ENCODE data around the gene CRX.
"Not testable (repeated sequence)": the region's sequence is repeated elsewhere in the genome, so short reads cannot be mapped to it uniquely, and the experiment has no call there.

The CRX gene

GRCh38 chr19:47861630-47862029 lies 39.9 kb downstream of the CRX start:
- DNase-seq, result no peak

- DNase-seq, result peak; percentile 77
Measured at GRCh38 chr19:47863514-47863936, 41.8 kb downstream of the CRX start.

GRCh38 chr19:47865166-47865565 lies 43.4 kb downstream of the CRX start:
- DNase-seq, result no peak

DNA sequence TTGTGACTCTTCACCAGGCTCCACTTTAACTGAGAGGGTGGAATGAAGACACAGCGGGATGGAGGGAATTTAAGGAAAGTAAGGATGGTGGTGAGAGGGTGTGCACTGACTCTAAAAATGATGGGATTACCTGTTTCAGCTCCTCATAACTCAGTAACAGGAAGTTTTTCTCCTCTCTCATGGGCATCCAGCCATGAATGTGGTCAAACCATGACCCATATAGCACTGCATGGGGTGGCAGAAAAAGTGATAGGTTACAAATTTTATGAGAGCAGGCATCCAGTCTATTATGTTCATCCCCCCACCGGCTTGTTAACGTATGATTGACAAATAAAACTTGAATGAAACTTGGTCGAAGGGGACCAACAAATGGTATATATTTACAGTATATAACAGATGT lies 57.2 kb downstream of the CRX start:
- DNase-seq, result no peak

GRCh38 chr19:47879385-47879784 lies 57.6 kb downstream of the CRX start:
- not testable (repeated sequence) for DNase-seq

GRCh38 chr19:47881757-47882156 lies 60.0 kb downstream of the CRX start:
- DNase-seq, result no peak

- DNase-seq, result no peak
Measured at GRCh38 chr19:47882890-47883289, 61.2 kb downstream of the CRX start.

- DNase-seq, result no peak
Measured at GRCh38 chr19:47885067-47885463, 63.3 kb downstream of the CRX start.

DNA sequence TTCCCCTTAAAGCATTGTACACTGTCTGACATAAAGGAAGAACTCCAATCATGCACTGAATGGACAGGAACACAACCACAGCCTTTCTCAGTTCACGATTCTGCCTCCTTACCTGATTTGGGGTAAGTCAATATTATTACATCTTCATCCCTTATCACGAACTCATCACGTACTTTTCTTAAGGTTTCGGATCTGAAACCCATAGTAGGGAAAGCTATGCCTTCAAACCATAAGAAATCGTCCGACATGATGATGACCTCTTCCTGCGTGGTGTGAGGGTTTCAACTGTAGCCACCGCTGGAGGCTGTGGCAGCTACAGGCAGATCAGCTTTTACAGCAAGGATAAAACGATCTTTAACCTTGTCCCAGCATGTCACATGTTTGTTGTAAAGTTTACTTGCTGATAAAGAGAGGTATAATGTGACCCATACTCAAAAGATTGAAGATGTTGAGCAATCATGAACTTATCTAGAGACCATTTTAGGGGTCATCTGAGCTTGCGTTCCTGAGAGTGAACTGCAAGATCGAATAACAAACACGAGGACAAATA lies 64.3 kb downstream of the CRX start, which contains the start of gene SULT2A1:
SULT2A1 (minus strand) TSS at position 306 of the 550 bp plus-strand sequence; CDS start at position 248, 58 bp downstream.
- no peak for DNase-seq

DNA sequence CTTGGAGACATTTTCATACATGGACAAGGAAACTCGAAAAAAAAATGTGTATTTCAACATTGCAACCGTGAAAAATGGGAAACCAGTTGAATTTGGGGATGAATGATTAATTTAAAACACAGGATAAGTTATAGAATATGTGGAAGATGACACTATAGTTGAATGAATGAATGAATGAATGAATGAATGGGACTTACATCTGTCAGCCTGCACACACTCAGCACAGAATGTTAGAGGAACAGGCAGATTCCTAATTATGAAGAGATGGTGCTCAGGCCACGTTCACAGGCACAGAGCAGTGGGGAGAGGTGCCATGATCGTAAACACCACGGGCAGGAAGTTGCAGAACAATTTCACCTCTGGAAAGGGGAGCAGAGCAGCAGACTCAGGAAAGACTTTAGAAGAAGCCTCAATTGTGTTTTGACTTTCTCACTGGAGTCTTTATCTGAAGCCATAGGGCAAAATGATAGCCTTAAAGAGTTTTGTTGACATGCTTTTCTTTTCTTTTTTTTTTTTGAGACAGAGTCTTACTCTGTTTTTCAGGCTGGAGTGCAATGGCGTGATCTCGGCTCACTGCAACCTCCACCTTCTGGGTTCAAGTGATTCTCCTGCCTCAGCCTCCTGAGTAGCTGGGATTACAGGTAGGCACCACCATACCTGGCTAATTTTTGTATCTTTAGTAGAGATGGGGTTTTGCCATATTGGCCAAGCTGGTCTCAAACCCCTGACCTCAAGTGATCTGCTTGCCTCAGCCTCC lies 69.3 kb downstream of the CRX start:
- no peak for DNase-seq

- DNase-seq, result no peak
Measured at GRCh38 chr19:47891622-47891922, 69.8 kb downstream of the CRX start.

GRCh38 chr19:47891923-47892666 lies 70.4 kb downstream of the CRX start:
- no peak for DNase-seq

All from effector CD4-positive, alpha-beta T cell (primary cell).